Stimulated activated CD8-positive, alpha-beta memory T cell treated with anti-CD3 and anti-CD28 coated beads, Interleukin-7, amount 100 ng/mL, for 48 hours (primary cell): ENCODE results near the gene RPS16.
A peak's percentile ranks its signal among the peaks of the same experiment; 100 is the strongest.

Source experiments
- DNase-seq, 2 donors: peaks; one replicate each; pipeline ENCODE4 v3.0.0-alpha.2; 2020; ENCODE audit warnings: low read depth in 1 of 2; ENCODE audit errors: extremely low read depth in 1 of 2

The RPS16 gene

DNA sequence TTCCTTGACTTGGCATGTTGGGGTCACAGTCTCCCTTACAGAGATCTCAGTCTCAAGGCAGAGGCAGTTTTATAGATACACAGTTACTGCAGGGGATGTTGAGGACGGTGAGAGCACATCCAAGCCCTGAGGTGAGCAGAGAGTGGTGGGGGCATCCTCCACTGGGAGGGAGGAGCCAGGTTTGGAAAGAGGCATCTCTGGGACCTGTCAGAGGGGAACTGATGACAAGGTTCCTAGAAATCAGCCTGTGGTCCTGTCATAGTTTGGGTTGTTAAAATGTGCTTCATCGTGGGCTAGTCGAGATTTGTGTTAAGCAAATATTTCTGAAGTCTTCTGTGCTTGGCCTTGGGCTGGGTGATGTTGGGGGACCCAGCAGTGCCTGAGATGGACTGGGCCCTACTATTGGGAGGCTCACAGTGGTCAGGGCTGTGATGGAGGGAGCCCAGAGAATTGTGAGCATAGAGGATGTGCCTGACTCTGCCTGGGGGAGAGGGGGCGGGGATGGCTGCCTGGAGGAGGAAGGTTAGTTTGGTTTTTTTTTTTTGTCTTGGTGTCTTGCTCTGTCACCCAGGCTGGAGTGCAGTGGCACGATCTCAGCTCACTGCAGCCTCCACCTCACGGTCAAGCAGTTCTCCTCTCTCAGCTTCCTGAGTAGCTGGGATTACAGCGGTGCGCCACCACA is 13.5 kb upstream of the RPS16 start:
- DNase-seq: no peak

DNA sequence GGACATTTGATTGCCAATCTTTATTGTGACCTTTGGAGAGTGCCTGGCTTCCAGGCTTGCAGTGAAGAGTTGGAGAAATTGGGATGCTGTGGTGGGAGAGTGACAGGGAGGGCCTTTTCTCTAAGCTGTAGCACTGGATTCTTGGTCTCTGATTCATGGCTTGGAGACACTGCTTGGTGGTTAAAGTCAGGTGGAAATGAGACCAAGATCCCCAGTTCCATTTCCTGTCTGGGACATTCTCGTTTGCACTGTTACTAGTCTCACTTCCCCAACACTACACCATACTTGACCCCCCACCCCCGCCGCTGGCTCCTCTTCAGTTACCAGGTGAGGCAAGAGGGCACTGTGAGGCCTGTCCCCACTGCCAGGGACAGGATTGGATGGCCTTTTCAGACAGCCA is 12.5 kb upstream of the RPS16 start:
- DNase-seq: no peak

- DNase-seq: no peak
These were observed 10.8 kb upstream of the RPS16 start for GRCh38 chr19:39446365-39447084.

- DNase-seq: peak; percentile 92 to 98
These were observed 9.7 kb upstream of the RPS16 start, which contains the start of gene SUPT5H for GRCh38 chr19:39445196-39446111. Gene SUPT5H, plus strand, starts transcription at chr19:39445582. Its CDS starts 309 bp downstream, at chr19:39445891.

- DNase-seq: no peak
These were observed 8.9 kb upstream of the RPS16 start for GRCh38 chr19:39444598-39445195.

GRCh38 chr19:39438270-39438934 is 2.7 kb upstream of the RPS16 start:
- no peak for DNase-seq

- DNase-seq: no peak
These were observed 584 bp upstream of the RPS16 start for GRCh38 chr19:39436350-39436716.

DNA sequence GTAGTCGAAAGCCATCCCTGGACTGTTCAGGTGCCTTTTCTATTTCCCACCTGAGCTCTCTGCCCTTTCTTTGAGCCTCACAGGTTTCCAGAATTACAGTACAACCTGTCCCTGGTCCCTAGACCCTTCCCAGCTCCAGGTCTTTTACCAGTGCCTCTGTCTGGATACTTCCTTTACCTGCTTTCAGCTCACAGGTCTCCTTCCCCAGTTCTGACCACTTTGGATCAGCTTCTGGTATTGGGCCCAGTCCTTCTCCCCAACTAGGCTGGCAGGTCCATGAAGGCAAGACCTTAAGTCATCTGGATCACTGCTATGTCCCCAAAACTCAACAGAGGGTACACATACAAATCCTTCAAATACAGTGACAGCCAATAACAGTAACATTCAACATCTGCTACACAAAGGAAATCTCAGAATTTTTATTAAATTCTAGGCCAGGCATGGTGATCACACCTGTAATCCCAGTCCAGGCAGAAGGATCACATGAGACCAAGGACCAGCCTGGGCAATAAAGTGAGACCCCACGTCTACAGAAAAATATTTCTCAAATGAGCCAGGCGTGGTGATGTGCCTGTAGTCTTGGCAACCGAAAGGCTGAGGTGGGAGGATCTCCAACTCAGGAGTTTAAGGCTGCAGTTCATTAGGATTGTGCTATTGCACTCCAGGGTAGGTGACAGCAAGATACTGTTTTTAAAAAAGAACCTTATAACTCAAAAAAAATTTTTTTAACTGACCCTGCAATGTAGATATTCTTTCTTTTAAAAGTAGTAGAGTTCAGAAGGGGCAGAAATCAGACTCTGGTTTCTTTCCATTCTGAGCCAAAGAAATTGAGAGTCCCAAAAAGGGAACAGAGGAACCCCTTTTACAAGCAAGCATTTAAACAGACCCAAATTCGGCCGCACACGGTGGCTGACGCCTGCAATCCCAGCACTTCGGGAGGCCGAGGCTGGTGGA is 1.3 kb downstream of the RPS16 start:
- no peak for DNase-seq

- no peak for DNase-seq
These were observed 2.2 kb downstream of the RPS16 start for GRCh38 chr19:39433480-39434079.

GRCh38 chr19:39432677-39433025 is 3.1 kb downstream of the RPS16 start:
- no peak for DNase-seq

DNA sequence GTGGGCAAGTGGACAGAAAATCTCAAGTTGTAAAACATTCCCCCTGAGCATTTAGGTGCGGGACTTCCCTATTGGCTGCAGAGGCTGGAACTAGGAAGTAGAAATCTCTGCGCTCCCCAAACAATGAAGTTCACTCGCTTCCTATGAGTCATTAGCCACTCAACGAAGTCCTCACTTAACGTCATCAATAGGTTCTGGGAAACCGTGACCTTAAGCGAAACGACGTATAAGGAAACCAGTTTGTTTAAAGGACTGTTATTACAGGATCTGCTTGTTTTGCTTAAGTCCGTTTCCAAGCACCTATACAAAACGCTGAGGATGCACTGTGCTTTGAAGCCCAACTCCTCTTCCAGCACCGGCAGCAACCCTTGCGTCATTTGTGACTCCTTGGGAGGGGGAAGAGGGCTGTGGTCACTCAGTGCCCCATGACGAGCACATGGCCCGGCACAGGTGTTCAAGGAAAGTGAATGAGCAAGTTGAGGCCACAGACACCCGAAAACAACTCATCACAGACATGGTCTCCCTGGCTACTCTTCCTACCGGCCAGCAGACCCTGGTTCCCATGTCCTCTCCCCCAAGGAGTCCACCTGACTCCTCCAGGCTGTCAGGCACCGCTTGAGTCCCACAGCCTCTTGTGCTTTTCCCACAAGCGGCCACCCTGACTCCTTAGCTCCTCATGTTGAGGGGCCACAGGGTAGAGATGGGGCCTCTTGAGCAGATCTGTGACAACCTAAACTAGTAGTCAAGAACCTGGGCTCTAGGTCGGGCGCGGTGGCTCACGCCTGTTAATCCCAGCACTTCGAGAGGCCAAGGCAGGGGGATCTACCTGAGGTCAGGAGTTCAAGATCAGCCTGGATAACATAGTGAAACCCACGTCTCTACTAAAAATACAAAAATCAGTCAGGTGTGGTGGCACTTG is 4.8 kb downstream of the RPS16 start:
- peak in 1 of 2 donors; percentile 72 for DNase-seq

- no peak for DNase-seq
These were observed 7.3 kb downstream of the RPS16 start for GRCh38 chr19:39428283-39429112.

- DNase-seq: no peak
These were observed 8.0 kb downstream of the RPS16 start for GRCh38 chr19:39427707-39428106.

DNA sequence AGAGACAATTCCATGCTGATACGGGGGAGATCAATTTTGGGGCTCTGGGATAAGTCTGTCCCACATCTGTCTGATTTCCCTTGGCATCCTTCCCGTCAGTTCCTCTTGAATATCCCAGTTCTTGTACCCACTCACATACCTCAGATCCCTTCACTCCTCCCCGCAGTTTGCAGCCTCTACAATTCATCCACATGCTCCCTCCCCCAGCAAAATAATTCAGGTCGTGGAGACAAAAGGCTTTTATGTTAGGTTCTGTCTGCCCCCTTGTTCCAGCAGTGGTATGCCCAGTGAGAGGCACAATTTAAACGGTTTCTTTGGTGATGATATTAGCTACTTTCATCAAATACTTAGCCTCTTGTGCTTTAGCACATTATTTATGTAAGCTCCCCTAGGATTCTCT is 9.6 kb downstream of the RPS16 start:
- no peak for DNase-seq

GRCh38 chr19:39425744-39426143 is 10.0 kb downstream of the RPS16 start:
- DNase-seq: no peak

GRCh38 chr19:39424934-39425333 is 10.8 kb downstream of the RPS16 start:
- DNase-seq: no peak
